Spleen (tissue), 11 donors: ENCODE data around the gene ATG16L2. TPM values are rescaled to one million over a fixed set of nuclear protein-coding genes. Genes with fewer than 3 reads are reported as not detected.
A peak's percentile ranks its signal among the peaks of the same experiment; 100 is the strongest.

Experiments used
- DNase-seq: peaks from one replicate; pipeline ENCODE4 v3.0.0-alpha.2; 2020
- H3K27ac ChIP-seq, 8 donors: fragments of 200-600 bp; sonication (generic) in 7 of 8; 1 replicate in 4 of 8; 2 replicates in 4 of 8; pipeline versions ENCODE4 v1.5.0 to v1.8.0; 2016 to 2021; ENCODE audit warnings: inconsistent platforms in 4 of 8, mild to moderate bottlenecking in 4 of 8, moderate library complexity in 1 of 8
- H3K27me3 ChIP-seq, 7 donors: fragments of 200-600 bp; sonication (generic) in 6 of 7; replicated peaks in 1 of 7; 1 replicate in 4 of 7; 2 replicates in 3 of 7; pipeline versions ENCODE4 v1.5.0 to v1.8.0; 2016 to 2021; ENCODE audit warnings: inconsistent platforms in 3 of 7, mild to moderate bottlenecking in 1 of 7
- H3K36me3 ChIP-seq, 6 donors: fragments of 200-600 bp; sonication (generic) in 5 of 6; 1 replicate in 4 of 6; 2 replicates in 2 of 6; pipeline versions ENCODE4 v1.5.0 to v1.8.0; 2016 to 2021; ENCODE audit warnings: inconsistent platforms in 2 of 6
- H3K4me1 ChIP-seq, 6 donors: fragments of 200-600 bp; sonication (generic) in 5 of 6; 1 replicate in 3 of 6; 2 replicates in 3 of 6; pipeline versions ENCODE4 v1.5.0 to v1.8.0; 2016 to 2021; ENCODE audit warnings: inconsistent platforms in 3 of 6
- H3K4me3 ChIP-seq, 8 donors: fragments of 200-600 bp; sonication (generic) in 7 of 8; 1 replicate in 4 of 8; 2 replicates in 4 of 8; pipeline versions ENCODE4 v1.5.0 to v1.8.0; 2016 to 2021; ENCODE audit warnings: inconsistent platforms in 4 of 8, mild to moderate bottlenecking in 4 of 8, moderate library complexity in 2 of 8
- H3K9me3 ChIP-seq, 8 donors: fragments of 200-600 bp; sonication (generic) in 7 of 8; 1 replicate in 4 of 8; 2 replicates in 4 of 8; pipeline versions ENCODE4 v1.5.0 to v1.8.0; 2016 to 2021; ENCODE audit warnings: inconsistent platforms in 4 of 8
- POLR2A ChIP-seq, 3 donors: fragments of 450-650 bp; IDR thresholded peaks; one replicate each; pipeline ENCODE4 v1.5.1; 2017; ENCODE audit warnings: antibody characterized with exemption in 3 of 3, mild to moderate bottlenecking in 1 of 3
- POLR2AphosphoS5 ChIP-seq, 3 donors: sonication (generic); formaldehyde crosslinking; IDR thresholded peaks; one replicate each; pipeline ENCODE4 v1.5.1; 2017; ENCODE audit warnings: antibody characterized with exemption in 3 of 3
- WGBS, 5 donors: extraction: QIAGEN DNeasy Blood & Tissue Kit in 3 of 5; methylation state at CpG; one replicate each; pipeline versions ENCODE4 v1.1.5 to v1.1.7; 2013 to 2018; 5-methylcytosine and 5-hydroxymethylcytosine counted together
- intact Hi-C: fragments of 100-400 bp; cut with DNase I; formaldehyde crosslinking; loops from one replicate; pipeline ENCODE4 v1.15.0; 2023; ENCODE audit warnings: low total_unique reads
- polyA plus RNA-seq, 3 donors: library from polyadenylated mRNA; stranded (reverse); fragments of 200-250 nt; gene quantifications; one replicate each; pipeline ENCODE4 v1.2.1, GENCODE V29; 2013
- total RNA-seq, 7 donors: library from RNA; depleted of rRNA in 3 of 7; stranded (reverse); fragments of >200 nt in 3 of 7; fragmentation: NEBNext Ultra II Directional in 4 of 7; extraction: Animal tissue kit (Norgen Biotek cat#: 25700) in 4 of 7; gene quantifications; one replicate each; pipeline versions ENCODE4 v1.1.0 to v1.2.1, GENCODE V29; 2016 to 2021
- TF ChIP-seq, protein P1 (sequence below), 11 experiments: fragments of 200-600 bp in 7 of 11; fragments of 450-650 bp in 4 of 11; sonication (generic) in 4 of 11; IDR thresholded peaks in 8 of 11; conservative IDR thresholded peaks in 3 of 11; 1 replicate in 7 of 11; 2 replicates in 4 of 11; pipeline versions ENCODE4 v1.4.0 to v1.8.0; 2016 to 2021; ENCODE audit warnings: antibody characterized with exemption in 11 of 11, inconsistent platforms in 4 of 11, mild to moderate bottlenecking in 1 of 11
- donor health status: healthy with polysubstance abuse.
- donor health status: DM: no; HTN: no; CAD: no; lungs with moderate emphysema.
- donor health status: DM: no; HTN: no; CAD: no.
- donor health status: Bipolar disorder and iron deficiency.
- donor health status: healthy.
- donor health status: DM: no; HTN: no; CAD: no.
- donor health status: DM: yes; HTN: yes; CAD: no.

Gene ATG16L2
- total and polyA plus RNA-seq, 10 donors, result 96.9 to 368 (median 237) TPM

DNA sequence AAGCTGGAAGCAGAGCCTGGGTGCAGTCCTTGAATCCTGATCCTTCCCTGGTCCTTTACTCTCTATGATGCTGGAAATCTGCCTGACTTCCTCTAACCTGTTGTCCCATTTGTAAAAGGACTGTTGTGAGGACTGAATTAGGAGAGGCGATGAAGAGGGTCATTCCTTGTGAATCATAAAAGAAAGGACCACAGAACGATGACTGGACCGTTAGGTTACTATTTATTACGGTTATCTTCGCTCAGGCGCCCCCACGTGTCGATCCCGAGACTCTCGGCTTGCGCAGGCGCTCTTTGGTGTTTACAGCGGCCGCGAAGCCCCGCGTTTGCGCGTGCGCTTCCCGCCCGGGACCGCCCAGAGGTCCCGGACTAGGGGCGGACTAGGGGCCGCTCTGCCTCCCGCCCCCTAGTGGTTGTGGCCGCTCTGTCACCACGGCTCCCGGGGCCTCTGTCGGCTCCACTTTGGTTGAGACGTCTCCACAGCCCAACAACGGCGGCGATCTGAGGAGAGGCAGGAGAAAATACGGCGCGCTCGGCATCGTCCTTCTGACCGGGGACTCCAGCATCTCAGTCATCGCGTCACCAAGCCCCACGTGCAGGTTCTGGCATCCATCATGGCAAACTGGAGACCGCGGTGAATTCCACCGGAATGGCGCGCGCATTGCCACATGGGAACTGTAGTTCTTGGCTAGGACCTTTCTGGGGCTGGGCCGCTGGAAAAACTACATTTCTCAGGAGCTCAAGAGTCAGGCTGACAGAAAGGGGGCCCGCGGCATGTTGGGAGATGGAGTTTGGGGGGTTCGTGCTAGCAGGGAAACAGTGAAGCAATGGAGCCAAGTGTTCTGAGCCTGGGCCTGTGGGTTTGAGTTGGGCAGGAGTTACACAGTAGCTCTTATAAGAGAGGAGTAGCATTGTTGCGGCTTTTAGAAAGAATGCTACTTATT is 20.5 kb upstream of the ATG16L2 start, which contains the start of gene STARD10:
Gene STARD10, minus strand, starts transcription at position 623 of the 943 bp plus-strand sequence. CDS start 12,866 bp downstream, outside the sequence.
- Histone ChIP-seq H3K27me3 (no peaks in the 10 kb centered on the region), H3K9me3 (no peaks in the 10 kb centered on the region), H3K36me3 (no peaks in the 10 kb centered on the region), H3K4me3 (peak within 1 kb of the TSS; percentile 52 to 78 (median 60)), H3K27ac (peak within 1 kb of the TSS; percentile 87 to 97 (median 96)), H3K4me1 (peaks cover 7 to 57% (median 24%) of the 10 kb centered on the region in 6 donors)
- intact Hi-C loops, result loop anchor here (5.0 kb wide), 1 partner anchor 66 kb away; no protein-coding TSS in a partner anchor
- WGBS, 5 donors, result 1 to 5% (median 2%) methylated on average over 15 to 55 of the region's 55 CpGs
- peak; percentile 99 for DNase-seq
- peak; percentile 80 to 91 (median 86) for TF ChIP-seq POLR2AphosphoS5 (IDR thresholded peaks at IDR 0.05)
- peak in 1 of 3 donors; percentile 48 for TF ChIP-seq POLR2A (IDR thresholded peaks at IDR 0.05)
- TF ChIP-seq, protein P1, sequence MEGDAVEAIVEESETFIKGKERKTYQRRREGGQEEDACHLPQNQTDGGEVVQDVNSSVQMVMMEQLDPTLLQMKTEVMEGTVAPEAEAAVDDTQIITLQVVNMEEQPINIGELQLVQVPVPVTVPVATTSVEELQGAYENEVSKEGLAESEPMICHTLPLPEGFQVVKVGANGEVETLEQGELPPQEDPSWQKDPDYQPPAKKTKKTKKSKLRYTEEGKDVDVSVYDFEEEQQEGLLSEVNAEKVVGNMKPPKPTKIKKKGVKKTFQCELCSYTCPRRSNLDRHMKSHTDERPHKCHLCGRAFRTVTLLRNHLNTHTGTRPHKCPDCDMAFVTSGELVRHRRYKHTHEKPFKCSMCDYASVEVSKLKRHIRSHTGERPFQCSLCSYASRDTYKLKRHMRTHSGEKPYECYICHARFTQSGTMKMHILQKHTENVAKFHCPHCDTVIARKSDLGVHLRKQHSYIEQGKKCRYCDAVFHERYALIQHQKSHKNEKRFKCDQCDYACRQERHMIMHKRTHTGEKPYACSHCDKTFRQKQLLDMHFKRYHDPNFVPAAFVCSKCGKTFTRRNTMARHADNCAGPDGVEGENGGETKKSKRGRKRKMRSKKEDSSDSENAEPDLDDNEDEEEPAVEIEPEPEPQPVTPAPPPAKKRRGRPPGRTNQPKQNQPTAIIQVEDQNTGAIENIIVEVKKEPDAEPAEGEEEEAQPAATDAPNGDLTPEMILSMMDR (IDR thresholded peaks at IDR 0.05 in 8 of 11, conservative IDR thresholded peaks at IDR 0.05 in 3 of 11), result peak; percentile 96 to 100 (median 99)

DNA sequence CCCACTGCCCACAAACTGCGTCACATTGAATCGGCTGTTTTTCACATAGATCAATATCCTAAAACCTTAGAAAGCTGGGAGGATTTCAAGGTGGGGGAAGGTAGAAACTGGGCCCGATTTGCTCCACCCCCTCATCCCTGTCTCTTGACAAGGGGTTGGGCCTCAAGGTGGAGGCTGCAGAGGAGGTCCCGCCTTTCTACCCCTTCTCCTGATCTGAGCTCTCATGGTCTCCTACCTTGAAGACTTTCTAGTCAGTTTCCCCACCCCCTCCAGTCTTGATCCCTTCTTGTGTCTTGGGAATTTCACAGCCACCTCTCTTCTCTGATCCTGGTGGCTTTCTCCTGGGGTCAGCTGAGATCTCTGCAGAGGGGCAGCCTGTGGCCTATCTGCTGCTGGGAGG is 15.8 kb upstream of the ATG16L2 start:
- intact Hi-C loops, result no loop called here

DNA sequence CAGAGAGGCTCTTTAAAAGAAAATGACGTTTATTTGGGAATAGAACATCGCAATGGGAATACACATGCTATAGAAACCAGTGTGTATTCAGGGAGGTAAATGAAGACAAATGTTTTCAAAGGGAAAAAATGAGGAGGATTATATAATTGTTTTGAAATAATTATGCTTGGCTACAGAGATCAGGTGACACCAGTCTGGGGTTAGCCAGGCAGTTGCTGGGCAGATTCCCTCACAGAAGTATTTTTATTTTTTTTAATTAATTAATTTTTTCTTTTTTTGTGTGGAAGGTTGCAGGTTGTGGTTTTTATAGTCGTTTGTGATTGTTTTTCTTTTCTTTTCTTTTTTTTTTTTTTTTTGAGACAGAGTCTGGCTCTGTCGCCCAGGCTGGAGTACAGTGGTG is 14.8 kb upstream of the ATG16L2 start:
- intact Hi-C loops, result no loop called here

More for the DNA sequence above, 15.8 kb upstream of the ATG16L2 start:
- no peak for DNase-seq
- Histone ChIP-seq H3K36me3 (no peaks in the 10 kb centered on the region), H3K4me3 (no peak overlapping the region), H3K9me3 (no peaks in the 10 kb centered on the region), H3K27ac (peak overlapping the region in 1 of 8 donors; percentile 38), H3K4me1 (peaks cover 3 to 30% (median 11%) of the 10 kb centered on the region in 6 donors), H3K27me3 (no peaks in the 10 kb centered on the region)
- TF ChIP-seq POLR2AphosphoS5 (IDR thresholded peaks at IDR 0.05) (no peak), POLR2A (IDR thresholded peaks at IDR 0.05) (no peak)
- TF ChIP-seq, protein P1 (IDR thresholded peaks at IDR 0.05 in 8 of 11, conservative IDR thresholded peaks at IDR 0.05 in 3 of 11), result no peak
- 80 to 91% (median 87%) methylated on average over 4 of the region's 4 CpGs for WGBS, 5 donors

More for the DNA sequence above, 14.8 kb upstream of the ATG16L2 start:
- H3K27ac ChIP-seq, result no peak overlapping the region
- H3K36me3 ChIP-seq, result no peaks in the 10 kb centered on the region
- no peaks in the 10 kb centered on the region for H3K27me3 ChIP-seq
- WGBS, 5 donors, result 69 to 77% (median 70%) methylated on average over 4 of the region's 4 CpGs
- no peak for DNase-seq
- H3K9me3 ChIP-seq, result no peaks in the 10 kb centered on the region
- no peak overlapping the region for H3K4me3 ChIP-seq
- TF ChIP-seq POLR2AphosphoS5 (IDR thresholded peaks at IDR 0.05), result no peak
- TF ChIP-seq POLR2A (IDR thresholded peaks at IDR 0.05), result no peak
- TF ChIP-seq, protein P1 (IDR thresholded peaks at IDR 0.05 in 8 of 11, conservative IDR thresholded peaks at IDR 0.05 in 3 of 11), result no peak
- peaks cover 0 to 26% (median 6%) of the 10 kb centered on the region in 6 donors for H3K4me1 ChIP-seq
